Epithelial cell of esophagus (primary cell): ENCODE data around the gene OTX2.

ENCODE experiments used
- DNase-seq: peaks from one replicate; pipeline ENCODE4 v3.0.0; 2010; ENCODE audit warnings: low read depth
- H3K4me3 ChIP-seq: 2 replicates; pipeline ENCODE4 v1.5.1; 2011; ENCODE audit warnings: mild to moderate bottlenecking, low read length, control low read depth
- CTCF ChIP-seq: IDR thresholded peaks from 2 replicates; pipeline ENCODE4 v1.5.1; 2011; ENCODE audit warnings: low read depth, mild to moderate bottlenecking, low read length, control low read depth, inconsistent platforms; ENCODE audit not compliant: insufficient read depth; ENCODE audit errors: missing control alignments

OTX2 gene

GRCh38 chr14:56821177-56821576 lies 10.9 kb upstream of the OTX2 start:
- no peak for DNase-seq
- TF ChIP-seq CTCF: no peak
- H3K4me3 ChIP-seq: no peak overlapping the region

DNA sequence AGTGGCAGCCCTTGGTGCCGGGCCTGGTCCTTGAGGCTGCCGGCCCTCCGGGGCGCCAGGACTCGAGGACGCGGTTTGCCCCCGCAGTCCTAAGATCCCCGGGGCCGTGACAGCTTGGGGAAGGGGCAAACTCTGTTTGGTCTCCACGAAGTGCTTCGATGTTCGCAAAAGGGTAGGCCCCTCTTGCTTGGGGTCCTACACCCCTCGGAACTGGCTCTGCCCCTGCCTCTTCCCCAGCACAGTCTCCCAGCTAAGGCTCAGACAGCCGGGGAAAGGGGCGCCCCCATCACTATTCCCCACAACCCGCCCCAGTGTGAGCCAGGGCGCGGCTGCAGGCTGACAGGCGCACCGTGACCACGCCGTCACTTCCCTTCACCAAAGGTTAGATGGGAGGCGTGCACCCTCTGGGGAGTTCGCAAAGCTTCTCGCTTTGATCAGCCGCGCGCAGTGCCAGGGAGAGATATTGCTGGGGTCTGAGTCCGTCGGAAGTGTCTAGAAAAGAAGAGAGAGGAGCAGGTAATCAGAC lies 7.2 kb upstream of the OTX2 start:
- DNase-seq: no peak
- H3K4me3 ChIP-seq: no peak overlapping the region
- TF ChIP-seq CTCF: no peak

DNA sequence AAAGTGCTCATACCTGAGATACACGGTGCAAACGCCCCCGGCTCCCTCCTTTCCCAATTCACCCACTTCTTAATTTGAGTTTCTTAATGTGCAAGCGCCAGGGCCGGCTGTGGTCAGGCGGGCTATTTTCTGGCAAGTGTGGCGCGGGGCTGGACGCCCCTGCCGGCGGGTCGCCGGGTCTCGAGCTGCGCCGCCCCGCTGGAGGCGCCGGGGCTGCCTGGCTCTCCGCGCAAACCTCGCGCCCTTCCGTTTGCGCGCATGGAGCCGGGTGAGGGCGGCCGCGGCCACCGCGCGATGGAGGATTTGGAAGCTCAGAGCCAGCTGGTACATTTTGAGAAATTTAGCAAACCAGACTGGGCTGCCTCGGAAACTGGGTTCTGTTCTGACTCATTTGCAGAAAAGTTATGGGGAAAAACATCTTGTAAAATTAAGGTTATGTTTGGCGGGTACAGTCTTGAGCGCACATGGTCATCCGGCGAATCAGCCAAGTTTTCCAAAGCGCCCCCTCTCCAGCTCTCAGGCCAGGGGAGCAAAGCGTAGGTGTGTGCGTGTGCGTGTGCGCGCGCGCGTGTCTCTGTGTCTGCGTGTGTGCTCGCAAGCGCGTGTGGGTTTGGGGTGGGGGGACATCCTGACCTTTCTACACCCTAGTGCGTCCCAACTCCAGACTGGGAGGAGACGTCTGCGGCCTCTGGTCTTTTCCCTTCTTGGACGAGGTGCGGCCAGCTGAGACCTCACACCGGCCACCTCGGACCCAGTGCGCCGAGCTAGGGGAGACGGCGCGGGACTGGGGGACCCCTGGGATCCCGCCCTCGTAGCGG lies 6.5 kb upstream of the OTX2 start:
- H3K4me3 ChIP-seq: no peak overlapping the region
- no peak for TF ChIP-seq CTCF
- no peak for DNase-seq

- no peak for TF ChIP-seq CTCF
- H3K4me3 ChIP-seq: no peak overlapping the region
- DNase-seq: no peak
Observed at GRCh38 chr14:56815745-56816144, 5.5 kb upstream of the OTX2 start.

- H3K4me3 ChIP-seq: no peak overlapping the region
- TF ChIP-seq CTCF: no peak
- no peak for DNase-seq
Observed at GRCh38 chr14:56814969-56815700, 4.9 kb upstream of the OTX2 start.

DNA sequence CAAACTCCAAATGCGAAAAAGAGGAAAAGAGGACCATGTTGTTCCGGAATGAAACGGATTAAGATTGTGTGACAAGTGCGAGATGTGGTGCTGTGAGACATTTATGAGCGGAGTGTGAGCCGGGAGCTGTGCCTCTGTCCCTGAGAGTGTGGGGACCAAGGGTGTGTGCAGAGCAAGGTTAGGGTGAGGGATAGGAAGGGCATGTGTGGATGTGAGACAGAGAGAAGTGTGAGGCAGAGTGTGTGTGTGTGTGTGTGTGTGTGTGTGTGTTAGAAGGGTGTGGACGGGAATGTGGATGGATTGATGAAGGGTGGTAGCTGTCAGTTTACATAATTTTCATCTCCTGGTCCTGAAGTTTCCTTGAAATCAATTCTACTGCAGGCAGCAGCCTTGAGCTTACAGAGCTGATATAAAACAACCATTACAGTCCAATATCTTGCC lies 4.3 kb upstream of the OTX2 start:
- H3K4me3 ChIP-seq: no peak overlapping the region
- DNase-seq: no peak
- TF ChIP-seq CTCF: no peak
